Cardiac muscle cell (in vitro differentiated cells and primary cell): ENCODE results near the gene PTPN20. TPM values are rescaled to one million over a fixed set of nuclear protein-coding genes. Genes with fewer than 3 reads are reported as not detected.
A peak's percentile ranks its signal among the peaks of the same experiment; 100 is the strongest.

Experiments
- DNase-seq, 2 donors: peaks; one replicate each; pipeline versions ENCODE4 v3.0.0 to v3.0.0-alpha.2; 2010 to 2017; ENCODE audit warnings: low read depth in 1 of 2, low spot score in 1 of 2
- H3K27ac ChIP-seq: fragments of 200-600 bp; sonication (generic); 2 replicates; pipeline ENCODE4 v1.5.1; 2016
- H3K27me3 ChIP-seq: fragments of 200-600 bp; sonication (generic); 2 replicates; pipeline ENCODE4 v1.6.0; 2016; ENCODE audit warnings: control low read depth
- H3K36me3 ChIP-seq: fragments of 200-600 bp; sonication (generic); 2 replicates; pipeline ENCODE4 v1.5.1; 2016; ENCODE audit warnings: control low read depth
- H3K4me1 ChIP-seq: fragments of 200-600 bp; sonication (generic); 2 replicates; pipeline ENCODE4 v1.8.1; 2017; ENCODE audit warnings: low read depth, mild to moderate bottlenecking, mixed run types
- H3K4me3 ChIP-seq: fragments of 200-600 bp; sonication (generic); 2 replicates; pipeline ENCODE4 v1.5.1; 2016; ENCODE audit warnings: mild to moderate bottlenecking
- H3K9me3 ChIP-seq: fragments of 200-600 bp; sonication (generic); 2 replicates; pipeline ENCODE4 v1.5.1; 2017; ENCODE audit warnings: low read depth, mild to moderate bottlenecking, control low read depth
- CTCF ChIP-seq: IDR thresholded peaks from 2 replicates; pipeline ENCODE4 v1.5.1; 2012; ENCODE audit warnings: low read depth, mild to moderate bottlenecking, low read length
- polyA plus RNA-seq: library from polyadenylated mRNA; unstranded; fragments of >200 nt; fragmentation: Nextera tagmentation; extraction: Ambion mirVana; gene quantifications from 2 replicates; pipeline ENCODE4 v1.2.1, GENCODE V29; 2016
- total RNA-seq: library from RNA; depleted of rRNA; stranded (reverse); fragments of >200 nt; gene quantifications from 2 replicates; pipeline ENCODE4 v1.2.3, GENCODE V29; 2016

PTPN20 gene
- total and polyA plus RNA-seq, 2 experiments from 2014 or later: 0.42 to 0.62 TPM

DNA sequence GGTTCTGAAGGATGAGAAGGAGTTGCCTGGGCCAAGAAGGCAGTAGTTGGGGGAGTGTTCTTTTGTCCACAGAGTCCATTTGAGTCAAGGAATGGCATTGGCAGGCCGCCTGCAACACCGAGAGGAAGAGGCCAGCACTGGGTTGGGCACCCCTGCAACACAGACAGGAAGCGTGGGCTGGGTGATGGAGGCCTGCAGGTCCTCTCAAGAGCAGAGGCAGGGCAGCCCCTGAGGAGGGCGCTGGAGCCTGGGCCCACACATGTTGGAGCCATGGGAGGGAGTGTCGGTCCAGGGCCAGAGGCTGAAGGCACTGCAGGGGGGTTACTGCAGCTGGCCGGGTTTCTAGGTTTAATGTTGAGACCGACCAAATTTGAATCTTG lies 137.3 kb downstream of the PTPN20 start:
- Histone ChIP-seq H3K36me3 (no peaks in the 10 kb centered on the region), H3K4me1 (no peaks in the 10 kb centered on the region), H3K27me3 (no peaks in the 10 kb centered on the region), H3K27ac (no peak overlapping the region), H3K4me3 (no peak overlapping the region), H3K9me3 (no peaks in the 10 kb centered on the region)
- peak in 1 of 2 donors; percentile 51 for DNase-seq
- TF ChIP-seq CTCF: peak; percentile 20

- no peaks in the 10 kb centered on the region for H3K9me3 ChIP-seq
- H3K4me3 ChIP-seq: no peak overlapping the region
- DNase-seq: no peak
These were observed 138.0 kb downstream of the PTPN20 start for GRCh38 chr10:47049056-47049851.

DNA sequence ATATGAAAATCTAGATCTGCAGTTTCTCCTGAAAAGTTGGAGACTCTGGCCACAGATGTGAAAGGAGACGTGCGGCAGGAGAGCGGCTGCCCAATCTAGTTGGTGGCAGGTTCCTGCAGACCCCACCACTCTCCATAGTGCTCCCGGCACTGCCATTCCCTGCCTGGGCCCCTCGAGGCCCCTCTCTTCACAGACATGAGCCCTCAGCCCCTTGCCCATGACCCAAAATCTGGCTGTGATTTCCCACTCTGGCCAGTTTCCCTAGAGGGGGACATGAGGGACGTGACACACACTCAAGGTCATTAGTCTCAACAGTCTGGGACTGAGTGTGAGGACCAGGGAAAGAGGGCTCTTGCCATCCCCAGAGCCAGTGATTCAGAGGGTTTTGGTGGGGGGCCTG lies 138.7 kb downstream of the PTPN20 start:
- Histone ChIP-seq H3K36me3 (no peaks in the 10 kb centered on the region), H3K27ac (no peak overlapping the region), H3K27me3 (no peaks in the 10 kb centered on the region), H3K4me3 (no peak overlapping the region), H3K9me3 (no peaks in the 10 kb centered on the region), H3K4me1 (no peaks in the 10 kb centered on the region)
- no peak for DNase-seq
- no peak for TF ChIP-seq CTCF

More at GRCh38 chr10:47049056-47049851, 138.0 kb downstream of the PTPN20 start:
- Histone ChIP-seq H3K36me3 (no peaks in the 10 kb centered on the region), H3K4me1 (no peaks in the 10 kb centered on the region), H3K27ac (no peak overlapping the region), H3K27me3 (no peaks in the 10 kb centered on the region)
- no peak for TF ChIP-seq CTCF

DNA sequence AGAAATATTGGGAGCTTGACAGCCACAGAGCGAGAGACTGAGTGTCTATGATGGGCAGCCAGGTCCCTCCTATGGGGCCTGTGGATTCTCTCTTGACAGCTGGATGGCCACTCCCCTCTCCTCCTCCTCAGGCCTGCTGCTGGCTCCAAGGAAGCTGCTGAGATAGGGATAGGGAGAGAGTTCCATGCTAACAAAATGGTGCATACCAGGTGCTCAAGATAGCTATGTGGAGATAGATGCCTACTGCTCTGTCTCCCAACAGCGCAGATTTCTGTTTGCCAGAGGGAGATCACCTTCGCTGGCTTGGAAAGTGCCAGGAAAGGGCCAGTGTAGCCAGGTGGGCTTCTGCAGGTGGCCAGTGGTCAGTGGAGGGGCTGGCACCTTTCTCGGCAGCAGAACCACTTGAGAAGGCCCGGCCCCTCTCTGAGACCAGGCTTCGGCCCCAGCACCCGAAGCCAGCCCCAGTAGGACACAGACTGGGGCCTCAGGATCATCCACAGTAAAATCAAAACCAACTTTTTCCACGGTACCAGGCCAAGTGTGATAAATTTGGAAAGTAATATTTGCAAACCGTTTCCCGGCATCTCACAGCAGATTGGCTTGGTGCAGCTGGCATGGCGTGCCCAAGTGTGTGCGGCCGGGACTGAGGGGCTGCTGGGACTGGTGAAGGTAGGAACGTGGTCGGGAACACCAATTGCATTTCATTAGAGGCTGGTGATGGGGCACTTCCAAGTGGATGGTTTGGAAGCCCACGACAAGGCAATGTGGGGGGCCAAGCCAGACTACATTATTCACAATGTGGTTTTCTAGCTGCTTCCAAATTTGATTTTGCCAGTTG lies 139.6 kb downstream of the PTPN20 start:
- DNase-seq: peak; percentile 29 to 49
- H3K4me1 ChIP-seq: no peaks in the 10 kb centered on the region
- no peaks in the 10 kb centered on the region for H3K9me3 ChIP-seq
- no peak overlapping the region for H3K27ac ChIP-seq
- H3K27me3 ChIP-seq: no peaks in the 10 kb centered on the region
- H3K4me3 ChIP-seq: no peak overlapping the region
- H3K36me3 ChIP-seq: no peaks in the 10 kb centered on the region
- no peak for TF ChIP-seq CTCF

DNA sequence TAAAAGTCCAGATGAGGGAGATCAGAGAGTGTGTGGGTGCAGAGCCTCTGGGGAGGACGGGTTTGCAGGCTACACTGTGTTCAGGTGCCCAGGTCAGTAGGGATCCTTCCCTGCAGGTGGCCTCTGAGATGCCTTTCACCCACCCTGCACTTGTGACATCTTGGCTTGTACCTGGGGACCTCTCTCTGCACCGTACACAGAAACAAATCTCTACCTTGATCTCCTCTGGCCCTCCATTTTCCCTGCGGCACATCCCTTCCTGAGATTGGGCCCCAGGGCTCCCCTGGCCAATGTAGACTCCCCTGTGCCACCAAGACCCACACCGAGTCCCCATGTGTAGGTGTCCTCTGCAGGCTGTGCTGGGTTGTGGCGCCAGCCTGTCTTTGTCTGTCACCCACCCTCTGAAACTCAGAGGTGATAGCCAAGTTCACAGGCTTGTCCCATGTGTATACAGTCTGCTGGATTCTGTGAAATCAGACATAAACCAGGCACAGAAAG lies 140.6 kb downstream of the PTPN20 start:
- DNase-seq: no peak

More for the DNA sequence above, 140.6 kb downstream of the PTPN20 start:
- H3K27ac ChIP-seq: no peak overlapping the region
- no peak for TF ChIP-seq CTCF
- H3K36me3 ChIP-seq: no peaks in the 10 kb centered on the region
- no peaks in the 10 kb centered on the region for H3K4me1 ChIP-seq
- no peaks in the 10 kb centered on the region for H3K27me3 ChIP-seq
- H3K9me3 ChIP-seq: no peaks in the 10 kb centered on the region
- H3K4me3 ChIP-seq: no peak overlapping the region
